CD4-positive, CD25-positive, alpha-beta regulatory T cell (primary cell): ENCODE data around the gene GNL2. TPM values are rescaled to one million over a fixed set of nuclear protein-coding genes. Genes with fewer than 3 reads are reported as not detected.
"Not testable (repeated sequence)": the region's sequence is repeated elsewhere in the genome, so short reads cannot be mapped to it uniquely, and the experiment has no call there.

ENCODE experiments used
- ATAC-seq, 2 donors: fragments of 150-1000 bp; cut with Tn5 transposase; one replicate each; pipeline ENCODE4 v1.10.0; 2021; ENCODE audit warnings: low read depth in 2 of 2, moderate number of reproducible peaks in 2 of 2, moderate library complexity in 1 of 2
- DNase-seq, 3 donors: peaks; one replicate each; pipeline versions ENCODE4 v3.0.0 to v3.0.0-alpha.2; 2012 to 2022; ENCODE audit warnings: mixed read lengths in 1 of 3
- H3K27ac ChIP-seq: one replicate; pipeline ENCODE4 v1.7.0; 2013; ENCODE audit warnings: mild to moderate bottlenecking, low read length; ENCODE audit not compliant: insufficient read depth, poor library complexity, severe bottlenecking
- H3K27me3 ChIP-seq: one replicate; pipeline ENCODE4 v1.7.0; 2013; ENCODE audit warnings: low read length; ENCODE audit not compliant: control insufficient read depth, insufficient read depth
- H3K36me3 ChIP-seq: one replicate; pipeline ENCODE4 v1.7.0; 2013; ENCODE audit warnings: mild to moderate bottlenecking, low read length, moderate library complexity; ENCODE audit not compliant: control insufficient read depth, insufficient read depth
- H3K4me1 ChIP-seq: 2 replicates; pipeline ENCODE4 v1.7.0; 2013; ENCODE audit warnings: mild to moderate bottlenecking, low read length; ENCODE audit not compliant: insufficient read depth, control insufficient read depth, poor library complexity, severe bottlenecking
- H3K4me3 ChIP-seq: one replicate; pipeline ENCODE4 v1.7.0; 2013; ENCODE audit warnings: low read depth, mild to moderate bottlenecking, low read length, moderate library complexity
- H3K9me3 ChIP-seq, 2 experiments: 1 replicate in 1 of 2; 2 replicates in 1 of 2; pipeline ENCODE4 v1.7.0; 2013; ENCODE audit warnings: low read length in 2 of 2, mild to moderate bottlenecking in 1 of 2, moderate library complexity in 1 of 2; ENCODE audit not compliant: control insufficient read depth in 2 of 2
- H3K27ac Mint-ChIP-seq, 3 donors: one replicate each; pipeline ENCODE4 v1.8.0; 2020 to 2022; ENCODE audit warnings: mild to moderate bottlenecking in 3 of 3, mixed read lengths in 3 of 3, moderate library complexity in 2 of 3
- H3K27me3 Mint-ChIP-seq: one replicate; pipeline ENCODE4 v1.8.0; 2022; ENCODE audit warnings: mild to moderate bottlenecking, mixed read lengths
- H3K36me3 Mint-ChIP-seq: one replicate; pipeline ENCODE4 v1.8.0; 2020; ENCODE audit warnings: mixed read lengths
- H3K4me1 Mint-ChIP-seq, 4 donors: one replicate each; pipeline ENCODE4 v1.8.0; 2020 to 2022; ENCODE audit warnings: mixed read lengths in 4 of 4, mild to moderate bottlenecking in 1 of 4
- H3K4me3 Mint-ChIP-seq, 4 donors: one replicate each; pipeline ENCODE4 v1.8.0; 2020 to 2022; ENCODE audit warnings: mild to moderate bottlenecking in 4 of 4, mixed read lengths in 4 of 4, moderate library complexity in 3 of 4
- H3K9me3 Mint-ChIP-seq, 7 donors: one replicate each; pipeline ENCODE4 v1.8.0; 2020 to 2022; ENCODE audit warnings: mixed read lengths in 7 of 7, mild to moderate bottlenecking in 3 of 7, moderate library complexity in 2 of 7
- polyA plus RNA-seq, 4 donors: library from polyadenylated mRNA; unstranded; fragments of 300-500 nt; fragmentation: Illumina TruSeq; gene quantifications; one replicate each; pipeline ENCODE4 v1.2.3, GENCODE V29; 2021
- total RNA-seq: library from RNA; stranded (reverse); gene quantifications from one replicate; pipeline ENCODE4 v1.2.3, GENCODE V29; 2022

The GNL2 gene
- total and polyA plus RNA-seq, 5 donors from 2014 or later: 37.3 to 58.9 (median 44.5) TPM

DNA sequence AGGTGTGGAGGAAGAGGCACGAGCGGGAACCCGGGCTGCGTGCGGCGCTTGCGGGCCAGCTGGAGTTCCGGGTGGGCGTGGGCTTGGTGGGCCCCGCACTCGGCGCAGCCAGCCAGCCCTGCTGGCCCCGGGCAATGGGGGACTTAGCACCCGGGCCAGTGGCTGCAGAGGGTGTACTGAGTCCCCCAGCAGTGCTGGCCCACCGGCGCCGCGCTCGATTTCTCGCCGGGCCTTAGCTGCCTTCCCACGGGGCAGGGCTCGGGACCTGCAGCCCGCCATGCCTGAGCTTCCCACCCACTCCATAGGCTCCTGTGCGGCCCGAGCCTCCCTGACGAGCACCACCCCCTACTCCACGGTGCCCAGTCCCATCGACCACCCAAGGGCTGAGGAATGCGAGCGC lies 77.5 kb downstream of the GNL2 start:
- not testable (repeated sequence) for H3K9me3 ChIP-seq, H3K27me3 ChIP-seq, H3K9me3 Mint-ChIP-seq, H3K36me3 ChIP-seq, H3K4me3 ChIP-seq, ATAC-seq, DNase-seq, H3K27ac Mint-ChIP-seq, H3K27ac ChIP-seq, H3K36me3 Mint-ChIP-seq, H3K27me3 Mint-ChIP-seq
- Mint-ChIP-seq H3K4me3 (peak overlapping the region in 1 of 4 donors; percentile 93), H3K4me1 (peaks cover 13 to 33% (median 25%) of the 10 kb centered on the region in 4 donors)
- peaks cover 14% of the 10 kb centered on the region for H3K4me1 ChIP-seq

DNA sequence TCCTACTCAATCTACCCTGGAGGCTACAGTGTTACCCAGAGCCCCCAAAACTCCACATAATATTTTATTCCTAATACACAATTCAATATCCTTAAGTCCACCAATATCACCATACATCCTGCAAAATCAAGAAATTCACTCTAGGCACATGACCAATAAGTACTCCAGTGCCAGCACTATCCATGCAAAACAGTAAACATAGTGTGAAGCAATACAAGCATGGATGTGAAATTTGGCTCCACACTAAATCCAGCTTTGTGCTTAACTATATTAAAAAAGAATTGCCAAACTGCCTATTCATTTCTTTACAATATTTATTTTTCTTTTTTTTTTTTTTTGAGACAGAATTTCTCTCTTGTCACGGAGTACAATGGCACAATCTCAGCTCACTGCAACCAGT lies 78.2 kb downstream of the GNL2 start:
- no peak overlapping the region for H3K4me3 ChIP-seq
- H3K4me1 ChIP-seq: peaks cover 19% of the 10 kb centered on the region
- peak overlapping the region in 3 of 4 donors; percentile 43 to 78 (median 55) for H3K4me3 Mint-ChIP-seq
- no peaks in the 10 kb centered on the region for H3K36me3 Mint-ChIP-seq
- H3K27me3 Mint-ChIP-seq: no peaks in the 10 kb centered on the region
- peaks cover under 1% of the 10 kb centered on the region for H3K36me3 ChIP-seq
- H3K27me3 ChIP-seq: no peaks in the 10 kb centered on the region
- H3K27ac ChIP-seq: no peak overlapping the region
- peak overlapping the region in 1 of 3 donors; percentile 41 for H3K27ac Mint-ChIP-seq
- ATAC-seq (no peak), DNase-seq (no peak)
- no peaks in the 10 kb centered on the region for H3K9me3 ChIP-seq
- peaks cover 16 to 39% (median 28%) of the 10 kb centered on the region in 4 donors for H3K4me1 Mint-ChIP-seq
- H3K9me3 Mint-ChIP-seq: peaks cover 0 to 2% (median 0%) of the 10 kb centered on the region in 7 donors

Other genes with a start within 250 kb of the GNL2 start
- 205 TPM for gene ZC3H12A, start 121.4 kb downstream of the GNL2 start, total RNA-seq
- 10 to 100 TPM in 3 of 4 donors, 1 to 10 TPM in 1; 9.9 to 16.7 (median 13.1) TPM for gene ZC3H12A, start 121.4 kb downstream of the GNL2 start, polyA plus RNA-seq
- 52.3 TPM for gene MEAF6, start 81.2 kb downstream of the GNL2 start, total RNA-seq
- gene MEAF6, start 81.2 kb downstream of the GNL2 start, polyA plus RNA-seq: 100 to 1,000 TPM; 143 to 163 (median 150) TPM
- gene SNIP1, start 41.6 kb downstream of the GNL2 start, total RNA-seq: 52.3 TPM
- gene SNIP1, start 41.6 kb downstream of the GNL2 start, polyA plus RNA-seq: 1 to 10 TPM; 1.5 to 5.8 (median 4.6) TPM
- 0.25 TPM for gene DNALI1, start 39.0 kb downstream of the GNL2 start, total RNA-seq
- under 1 TPM in 2 of 4 donors, not detected in 2; 0.22 to 0.32 TPM for gene DNALI1, start 39.0 kb downstream of the GNL2 start, polyA plus RNA-seq
- not detected for gene RSPO1, start 39.0 kb upstream of the GNL2 start, total RNA-seq
- not detected for gene RSPO1, start 39.0 kb upstream of the GNL2 start, polyA plus RNA-seq
- gene CDCA8, start 96.6 kb upstream of the GNL2 start, total RNA-seq: 1.3 TPM
- 1 to 10 TPM; 2.5 to 3.7 (median 3.1) TPM for gene CDCA8, start 96.6 kb upstream of the GNL2 start, polyA plus RNA-seq
- gene EPHA10, start 169.2 kb upstream of the GNL2 start, total RNA-seq: not detected
- gene EPHA10, start 169.2 kb upstream of the GNL2 start, polyA plus RNA-seq: not detected
- 0.69 TPM for gene MANEAL, start 197.9 kb upstream of the GNL2 start, total RNA-seq
- 1 to 10 TPM in 3 of 4 donors, under 1 TPM in 1; 0.87 to 2.4 (median 1.5) TPM for gene MANEAL, start 197.9 kb upstream of the GNL2 start, polyA plus RNA-seq
- 13.7 TPM for gene C1orf122, start 211.9 kb upstream of the GNL2 start, total RNA-seq
- 10 to 100 TPM; 22.9 to 31.9 (median 26.6) TPM for gene C1orf122, start 211.9 kb upstream of the GNL2 start, polyA plus RNA-seq
- 28.2 TPM for gene YRDC, start 212.3 kb upstream of the GNL2 start, total RNA-seq
- 10 to 100 TPM; 17.3 to 26.6 (median 19.8) TPM for gene YRDC, start 212.3 kb upstream of the GNL2 start, polyA plus RNA-seq